ENCODE measurements around the gene TMEM107.

- no peak for TF ChIP-seq CTCF (IDR thresholded peaks at IDR 0.05)
- TF ChIP-seq POLR2A (IDR thresholded peaks at IDR 0.05), result no peak
Observed at GRCh38 chr17:8176998-8177731, 985 bp upstream of the TMEM107 start.

All from esophagus squamous epithelium (tissue), 4 donors.